EH (cell line): ENCODE data around the gene SLC22A23.

Experiments used
- DNase-seq: peaks from one replicate; pipeline ENCODE4 v3.0.0-alpha.2; 2015; ENCODE audit warnings: low read depth

The SLC22A23 gene

DNA sequence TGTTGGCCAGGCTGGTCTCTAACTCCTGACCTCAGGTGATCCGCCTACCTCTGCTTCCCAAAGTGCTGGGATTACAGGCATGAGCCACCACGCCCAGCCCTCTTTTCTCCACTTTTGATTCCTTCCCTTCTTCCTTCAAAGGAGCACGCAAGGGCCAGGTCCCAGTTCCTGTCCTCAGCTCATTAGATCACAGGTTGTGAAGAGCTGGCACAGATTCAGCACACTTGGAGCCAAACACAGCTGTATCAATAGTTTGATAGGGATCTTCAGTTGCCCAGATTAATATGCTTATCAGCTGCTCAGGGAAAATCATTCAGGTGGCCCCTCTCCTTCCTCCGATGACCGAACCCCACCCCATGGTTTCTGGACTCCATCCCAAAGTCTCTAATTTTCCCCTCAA, 14.4 kb upstream of the SLC22A23 start:
- no peak for DNase-seq

DNA sequence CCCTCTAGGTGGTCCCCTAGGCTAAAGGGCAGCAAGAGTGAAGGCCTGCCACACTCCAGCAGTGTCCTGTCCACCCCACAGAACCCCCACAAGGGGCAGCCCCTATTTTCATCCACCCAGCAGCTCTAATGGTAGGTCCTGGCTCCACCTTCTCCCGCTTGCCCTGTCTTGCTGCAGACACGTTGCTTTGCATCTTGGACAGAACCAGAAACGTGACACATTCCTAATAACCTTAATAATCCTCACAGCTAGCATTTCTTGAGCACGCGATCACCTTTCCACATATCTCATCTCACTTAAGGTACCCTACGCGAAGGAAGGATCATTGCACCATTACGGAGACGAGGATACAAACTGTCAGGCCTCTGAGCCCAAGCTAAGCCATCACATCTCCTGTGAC, 11.7 kb upstream of the SLC22A23 start:
- DNase-seq, result no peak

DNA sequence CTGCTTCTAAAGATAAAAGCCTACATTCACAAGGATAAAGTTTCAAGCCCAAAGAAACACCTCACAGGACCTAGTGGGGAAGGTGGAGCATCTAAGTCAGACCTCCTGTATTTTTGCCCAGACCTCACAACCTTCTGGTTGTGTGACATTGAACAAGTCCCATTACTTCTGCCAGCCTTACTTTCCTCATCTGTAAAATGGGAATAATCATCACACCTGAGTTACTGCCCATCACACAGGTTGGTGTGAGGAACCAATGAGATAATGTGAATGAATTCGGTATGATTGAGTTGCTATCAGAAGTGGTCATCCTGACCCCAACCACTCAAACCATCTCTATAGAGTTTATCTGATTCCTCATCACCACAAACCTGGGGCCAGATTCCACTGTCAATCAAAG, 11.1 kb upstream of the SLC22A23 start:
- DNase-seq, result no peak

DNA sequence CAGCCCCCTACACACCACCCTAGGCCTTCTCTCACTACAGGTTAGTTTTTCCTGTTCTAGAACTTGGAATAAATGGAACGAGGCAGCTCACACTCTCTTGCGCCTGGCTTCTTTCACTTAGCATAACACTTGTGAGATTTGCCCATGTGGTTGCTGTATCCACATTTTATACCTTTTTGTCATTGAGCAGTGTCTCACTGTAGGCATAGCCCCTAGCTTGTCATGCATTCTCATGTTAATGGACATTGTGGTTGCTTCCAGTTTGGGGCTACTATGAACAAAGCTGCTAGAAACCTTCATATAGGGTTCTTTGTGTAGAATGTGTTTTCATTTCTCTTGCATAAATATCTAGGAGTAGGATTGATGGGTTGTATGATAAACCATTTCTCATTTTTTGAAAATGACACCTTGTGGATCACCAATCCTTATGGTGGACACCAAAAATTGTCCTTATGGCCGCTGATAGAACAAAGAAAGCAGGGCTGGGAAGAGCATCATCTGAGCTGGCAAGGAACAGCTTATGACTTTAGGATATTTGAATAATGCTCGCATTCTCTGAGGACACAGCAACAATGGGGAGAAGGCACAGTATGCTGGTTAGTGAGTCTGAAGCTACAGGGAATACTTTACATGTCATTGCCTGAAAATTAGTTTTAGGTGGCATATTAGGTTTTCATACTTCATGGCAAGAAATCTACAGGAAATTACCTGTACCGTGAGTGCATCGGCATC, 9.8 kb upstream of the SLC22A23 start:
- DNase-seq, result no peak

DNA sequence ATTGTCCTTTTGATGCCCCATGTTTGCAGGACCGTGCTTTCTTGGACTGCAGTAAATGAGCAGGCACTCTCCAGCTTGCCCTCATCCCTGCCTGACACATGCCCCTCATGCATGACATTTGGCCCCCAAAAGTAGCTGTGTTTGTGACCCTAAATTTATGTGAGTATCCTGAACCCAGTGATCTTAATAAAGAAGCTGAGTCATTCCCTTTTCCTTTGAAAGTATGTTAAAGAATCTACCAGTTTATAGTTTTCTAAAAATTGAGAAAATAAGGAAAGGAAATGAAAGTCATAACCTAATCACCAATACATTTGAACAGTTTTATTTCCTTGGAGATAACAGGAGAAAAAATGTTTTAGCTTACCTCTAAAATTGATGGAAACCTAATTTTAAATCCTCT, 3.4 kb upstream of the SLC22A23 start:
- no peak for DNase-seq

DNA sequence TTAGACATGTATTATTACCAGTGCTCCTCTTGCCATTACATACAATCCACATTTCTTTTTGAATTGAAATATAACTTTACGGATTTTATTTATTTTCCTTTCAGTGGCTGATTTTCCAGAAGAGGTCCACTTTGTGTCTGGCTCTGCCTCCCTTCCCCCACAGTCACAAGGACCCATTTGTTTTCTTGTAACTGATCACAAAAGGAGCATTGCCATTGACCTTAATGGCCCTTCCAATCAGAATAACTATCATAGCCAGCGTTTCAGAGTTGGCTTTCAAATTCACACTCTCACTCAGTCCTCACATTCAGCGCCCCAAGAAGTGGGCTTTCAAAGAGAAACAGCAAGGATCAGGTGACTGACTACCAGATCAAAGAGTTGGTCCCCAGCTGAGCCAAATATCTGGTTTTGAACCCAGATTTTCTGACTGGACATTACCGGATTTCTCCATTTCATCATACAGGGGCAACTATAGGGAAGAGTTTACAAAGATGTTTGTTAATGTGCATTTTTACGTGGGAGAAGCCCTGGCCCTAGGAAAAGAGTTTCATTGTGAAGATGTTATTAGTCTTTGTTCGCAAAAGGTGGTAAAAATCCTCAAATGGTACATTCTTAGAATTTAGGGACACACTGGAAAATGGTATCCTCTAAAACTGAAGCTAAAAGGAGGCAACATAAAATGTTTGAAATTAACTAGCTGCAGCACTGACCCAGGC, 2.0 kb upstream of the SLC22A23 start:
- no peak for DNase-seq

DNA sequence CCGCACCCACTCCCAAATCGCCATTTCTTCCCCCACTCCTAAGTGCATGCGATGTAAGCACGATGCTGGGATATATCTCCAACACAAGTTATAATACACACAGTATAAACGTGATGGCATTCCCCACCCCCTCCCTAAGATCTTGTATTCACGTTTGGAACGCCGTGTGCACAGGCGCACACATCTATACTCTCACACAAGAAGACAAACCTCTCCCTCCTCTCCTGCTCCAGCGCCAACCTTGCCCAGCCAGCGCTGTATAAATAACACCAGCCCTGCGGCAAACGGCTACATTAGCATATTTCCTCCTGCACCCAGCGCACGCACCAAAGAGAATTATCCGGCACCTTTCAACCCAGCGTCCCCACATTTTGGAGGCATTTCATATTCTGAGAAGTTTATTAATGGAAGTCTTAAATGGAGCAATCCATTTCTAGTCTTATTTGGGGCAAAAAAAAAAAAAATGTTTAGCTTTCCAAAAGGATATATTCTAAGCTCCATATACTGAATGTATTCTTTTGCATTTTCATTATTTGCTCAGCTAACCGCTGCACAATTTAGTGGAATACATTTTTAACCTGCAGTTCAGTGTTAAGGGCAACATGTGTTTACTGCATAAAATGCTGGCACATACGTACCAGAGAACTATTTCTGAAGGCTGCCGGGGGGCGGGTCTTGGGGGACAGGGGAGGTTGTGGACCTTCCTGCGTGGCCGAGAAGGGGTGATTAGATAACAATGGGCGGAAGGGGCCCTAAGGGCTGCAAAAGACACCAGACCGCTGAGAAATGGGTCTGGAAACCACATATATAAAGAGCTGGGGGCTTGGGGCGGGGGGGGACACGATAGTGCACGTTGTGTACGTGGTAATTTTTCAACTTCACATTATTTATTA, 1.1 kb upstream of the SLC22A23 start:
- peak; percentile 7 for DNase-seq

DNA sequence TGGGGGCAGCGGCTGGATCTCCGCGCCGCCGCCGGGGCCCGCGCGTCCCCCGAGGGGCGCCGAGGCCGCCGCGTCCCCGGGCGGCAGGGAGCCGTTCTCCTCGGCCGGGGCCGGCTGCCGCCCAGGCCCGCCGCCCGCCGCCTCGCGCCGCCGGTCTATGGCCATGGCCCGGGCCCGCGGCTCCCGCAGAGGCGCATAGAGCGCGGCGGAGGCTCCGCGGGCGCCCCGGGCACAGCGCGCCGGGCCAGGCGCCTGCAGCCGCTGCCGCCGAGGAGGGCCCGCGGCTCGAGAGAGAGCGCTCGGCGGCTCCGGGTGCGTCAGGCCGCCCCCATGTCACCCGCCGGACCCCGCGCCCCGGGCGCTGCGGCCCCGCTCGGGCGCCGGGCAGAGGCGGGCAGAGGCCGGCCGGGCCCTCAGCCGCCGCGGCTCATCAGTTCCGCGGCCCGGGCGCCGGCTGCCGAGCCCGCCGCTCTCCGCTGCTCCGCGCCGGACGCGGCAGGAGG, 404 bp downstream of the SLC22A23 start:
- peak; percentile 11 for DNase-seq

DNA sequence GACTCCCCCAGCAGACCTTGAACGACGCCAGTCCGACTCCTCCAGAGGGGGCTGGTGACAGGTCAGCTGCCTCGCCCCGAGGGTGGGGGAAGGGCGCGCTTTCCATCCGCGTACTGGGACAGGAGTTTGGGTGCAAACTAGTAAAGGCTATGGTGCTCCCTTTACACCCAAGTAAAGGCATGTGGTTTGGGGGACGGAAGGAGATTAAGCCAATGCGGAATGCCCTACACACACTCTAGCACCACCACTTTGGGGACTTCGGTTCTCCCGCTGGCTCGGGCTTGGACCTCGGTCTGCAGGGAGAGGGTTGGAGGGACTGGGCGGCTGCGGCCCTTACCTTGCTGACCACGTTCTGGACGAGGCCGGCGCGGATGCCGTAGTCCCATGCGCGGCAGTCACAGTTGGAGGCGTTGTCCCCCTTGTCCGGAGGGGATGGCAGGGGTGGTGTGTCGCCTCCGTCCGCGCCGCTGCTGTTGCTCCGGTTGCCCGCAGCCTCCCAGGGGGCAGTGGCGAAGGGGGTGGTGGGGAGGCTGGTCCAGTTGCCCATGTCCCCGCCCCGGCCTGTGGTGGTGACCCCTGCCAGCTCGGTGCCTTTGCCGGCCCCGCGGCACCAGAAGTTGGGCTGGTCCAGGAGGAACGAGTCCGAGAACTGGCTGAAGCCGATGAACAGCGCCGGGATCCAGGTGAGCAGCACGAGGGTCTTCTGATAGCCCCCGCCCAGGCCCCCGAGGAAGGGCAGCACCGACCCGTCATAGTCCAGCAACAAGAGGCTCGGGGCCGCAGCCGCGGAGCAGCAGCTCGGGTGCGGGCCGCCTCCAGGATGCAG, 1.1 kb downstream of the SLC22A23 start:
- DNase-seq, result peak; percentile 1

DNA sequence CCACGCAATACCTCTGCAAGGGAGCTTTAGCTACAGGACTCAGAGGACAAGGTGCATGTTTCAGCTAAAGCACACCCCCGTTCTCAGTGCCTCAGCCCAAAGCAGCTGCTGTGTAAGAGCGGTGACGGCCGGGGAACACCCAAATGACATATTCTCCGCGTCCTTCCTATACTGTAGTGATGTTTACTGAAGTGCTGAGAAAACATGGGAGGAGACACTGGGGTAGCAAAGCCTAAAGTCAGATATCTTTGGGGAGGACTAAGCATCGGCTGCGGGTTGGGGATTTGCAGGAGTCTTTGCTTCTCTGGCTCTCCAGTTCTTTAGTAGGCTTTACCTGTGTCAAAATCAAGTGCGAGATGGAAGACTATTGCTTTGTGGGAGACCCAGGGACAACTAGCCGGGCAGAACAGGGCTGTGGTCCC, 1.7 kb downstream of the SLC22A23 start:
- no peak for DNase-seq

DNA sequence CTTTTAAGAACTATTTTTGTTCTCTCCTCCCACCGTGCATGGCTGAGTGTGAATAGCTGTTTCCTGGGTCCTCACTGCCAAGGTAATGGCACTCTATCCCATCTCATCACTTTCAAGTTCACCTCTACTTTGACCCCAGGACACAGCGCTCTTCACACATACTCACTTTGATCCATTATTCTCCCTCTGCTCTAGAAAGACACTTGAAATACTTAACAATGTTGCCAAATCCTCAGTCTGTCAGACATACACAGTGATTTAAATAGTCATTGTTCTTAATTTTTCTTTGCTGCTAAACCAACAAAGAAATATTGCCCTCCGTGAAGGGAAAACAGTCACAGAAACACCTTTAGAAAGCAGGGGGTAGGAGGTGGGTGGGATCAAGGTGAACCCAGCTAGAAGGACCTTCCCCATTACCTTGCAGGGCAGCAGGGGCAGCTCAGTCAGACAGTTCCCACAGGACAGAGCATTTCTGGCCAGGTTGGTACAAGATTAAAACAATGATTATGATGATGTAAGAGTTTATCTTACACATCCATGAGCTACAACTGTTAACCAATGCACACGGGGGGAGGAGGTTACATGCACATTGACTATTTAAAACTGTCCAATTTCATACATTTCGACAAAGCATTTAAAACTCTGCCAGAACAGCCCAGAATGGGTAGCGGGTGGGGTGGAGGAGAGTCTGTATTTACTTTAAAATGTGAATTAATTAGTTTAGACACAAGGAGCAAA, 2.4 kb downstream of the SLC22A23 start:
- DNase-seq, result no peak

DNA sequence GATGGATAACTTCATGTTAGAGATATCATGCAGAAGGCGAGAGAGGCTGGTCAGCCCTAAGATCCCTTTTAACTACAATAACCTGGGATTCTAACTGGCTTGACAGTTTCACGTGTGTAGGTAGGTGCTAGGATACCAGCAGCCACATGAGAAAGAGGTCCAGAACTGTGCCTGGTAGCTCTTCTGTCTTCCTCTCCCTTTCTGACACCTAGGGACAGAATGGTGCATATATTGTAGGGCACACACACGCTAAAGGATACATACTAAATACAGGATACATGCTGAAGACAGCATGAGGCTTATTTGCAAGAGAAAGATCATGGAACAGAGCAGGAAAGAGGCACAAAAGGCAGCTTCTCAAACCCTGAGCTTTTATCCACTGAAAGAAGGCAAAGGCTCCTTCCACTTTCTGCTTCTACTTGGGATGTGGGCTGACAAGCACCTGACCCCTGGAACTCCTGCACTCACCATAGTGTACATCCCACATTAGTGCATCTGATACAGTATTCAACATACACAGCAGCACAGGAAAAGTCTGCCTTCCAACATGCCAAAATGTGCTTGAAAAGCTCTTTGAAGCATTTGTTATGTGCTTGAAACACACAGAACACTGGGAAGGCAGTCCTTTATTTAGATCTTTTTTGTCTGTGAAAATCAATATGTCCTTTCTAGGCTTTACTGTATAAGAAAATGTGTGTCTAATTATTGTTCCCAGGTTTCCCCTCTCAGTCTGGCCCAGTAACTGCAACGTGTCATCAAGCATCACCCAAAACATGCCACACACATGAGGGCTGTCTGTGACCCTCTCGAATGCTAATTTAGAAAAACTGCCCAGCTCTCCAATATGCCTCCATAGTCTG, 3.2 kb downstream of the SLC22A23 start:
- no peak for DNase-seq

DNA sequence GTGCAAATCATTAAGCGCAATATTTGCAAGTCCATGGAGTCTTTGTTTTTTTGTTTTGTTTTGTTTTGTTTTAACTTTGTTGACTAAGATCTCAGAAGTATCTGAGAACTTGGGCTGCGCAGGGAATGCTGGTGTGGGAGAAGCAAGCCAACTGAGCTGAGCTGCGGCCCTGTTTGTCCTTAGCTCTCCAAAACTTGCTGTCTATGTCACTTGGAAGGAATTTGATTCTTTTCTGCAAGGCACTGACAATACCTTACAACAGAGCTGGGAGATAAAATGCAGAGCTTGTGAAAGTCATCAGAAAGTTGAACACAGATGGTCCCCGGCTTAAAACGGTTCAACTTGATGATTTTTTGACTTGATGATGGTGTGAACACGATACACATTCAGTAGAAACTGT, 5.4 kb downstream of the SLC22A23 start:
- no peak for DNase-seq

DNA sequence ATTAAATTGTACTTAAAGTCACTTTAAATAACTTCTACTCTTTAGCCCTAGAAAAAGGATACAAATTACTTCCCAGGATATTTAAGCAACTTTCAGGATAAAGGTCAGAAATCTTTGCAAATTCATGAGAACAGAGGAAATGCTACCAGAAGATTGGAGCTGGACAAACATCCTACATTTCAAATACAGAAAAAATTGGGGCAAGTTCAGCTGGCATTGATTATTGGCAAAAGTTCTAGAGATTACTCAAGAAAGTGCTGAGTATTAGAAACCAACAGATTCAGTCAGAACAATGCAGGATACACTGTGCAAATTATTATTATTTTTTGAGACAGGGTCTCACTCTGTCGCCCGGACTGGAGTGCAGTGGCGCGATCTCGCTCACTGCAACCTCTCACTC, 6.0 kb downstream of the SLC22A23 start:
- no peak for DNase-seq

DNA sequence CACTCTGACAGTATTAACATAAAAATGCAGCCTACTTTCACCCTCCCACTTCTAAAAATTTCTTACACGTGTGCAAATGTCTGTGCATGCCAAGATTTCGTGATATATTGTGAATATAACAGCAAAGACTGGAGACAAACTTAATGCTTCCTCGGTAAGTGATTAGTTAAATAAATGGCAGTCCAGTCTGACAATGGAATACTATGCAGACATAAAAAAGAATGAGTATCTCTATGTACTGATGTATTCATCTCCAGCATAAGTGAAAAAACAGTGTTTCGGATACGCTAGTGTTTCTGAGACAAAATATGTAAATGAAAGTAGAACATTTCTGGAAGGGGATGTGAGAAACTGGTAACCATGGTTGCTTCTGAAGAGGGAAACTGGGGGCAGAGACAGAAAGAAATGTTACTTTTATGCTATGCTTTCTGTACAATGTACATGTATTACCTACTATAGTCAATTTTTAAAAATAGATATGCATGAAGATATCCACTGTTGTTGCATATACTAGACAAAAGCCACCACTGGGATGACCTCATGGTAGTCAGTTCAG, 7.0 kb downstream of the SLC22A23 start:
- DNase-seq, result no peak

DNA sequence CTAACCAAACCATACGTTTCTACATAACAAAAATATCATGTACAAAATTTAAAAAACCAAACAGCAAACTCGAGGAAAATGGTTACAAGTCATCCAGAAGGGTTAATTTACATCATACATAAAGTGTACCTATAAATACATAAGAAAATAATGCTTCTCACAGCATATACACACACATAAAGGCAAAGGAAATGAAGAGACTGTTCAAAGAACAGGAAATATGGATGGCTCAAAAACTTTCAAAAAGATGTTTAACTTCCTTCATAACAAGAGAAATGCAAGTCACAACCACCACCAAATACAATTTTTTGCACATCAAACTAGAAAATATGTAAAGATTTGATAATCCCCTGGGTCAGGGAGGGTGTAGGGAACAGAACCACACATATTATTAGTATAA, 7.5 kb downstream of the SLC22A23 start:
- DNase-seq, result no peak

DNA sequence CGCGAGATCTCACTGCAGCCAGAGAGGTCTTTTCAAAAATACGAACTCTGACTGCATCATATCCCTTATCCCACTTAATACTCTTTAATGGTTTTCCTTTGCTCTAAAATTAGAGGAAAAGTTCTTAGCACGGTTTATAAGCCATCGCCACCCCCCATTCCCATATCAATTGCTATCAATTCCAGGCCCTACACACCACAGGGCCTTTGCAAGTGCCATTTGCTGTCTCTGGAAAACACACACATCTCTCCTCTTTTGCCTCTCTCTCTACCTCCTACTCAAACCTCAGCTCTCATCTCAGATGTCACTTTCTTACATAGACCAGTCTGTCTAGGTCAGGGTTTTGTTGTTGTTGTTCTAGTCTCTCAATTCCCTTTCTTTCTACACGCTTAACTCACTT, 9.8 kb downstream of the SLC22A23 start:
- no peak for DNase-seq

DNA sequence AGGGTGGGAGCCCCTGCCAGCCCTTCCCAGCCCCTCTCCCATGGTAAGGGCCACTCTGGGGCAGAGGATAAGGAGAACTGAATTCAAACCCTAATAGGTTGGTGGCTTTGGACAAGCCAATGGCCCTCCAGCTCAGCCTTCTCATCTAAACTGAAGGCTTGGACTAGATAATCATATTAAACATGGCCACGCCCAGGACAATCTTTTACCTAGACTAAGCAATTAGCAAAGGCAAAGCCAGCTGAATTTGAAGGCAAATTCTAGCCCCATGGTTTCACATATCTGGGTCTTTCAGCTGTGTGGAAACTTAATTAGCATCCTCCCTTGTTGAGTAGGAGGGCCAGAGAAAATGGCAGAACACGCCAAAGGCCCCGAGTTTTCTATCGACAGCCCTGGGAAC, 10.7 kb downstream of the SLC22A23 start:
- no peak for DNase-seq

DNA sequence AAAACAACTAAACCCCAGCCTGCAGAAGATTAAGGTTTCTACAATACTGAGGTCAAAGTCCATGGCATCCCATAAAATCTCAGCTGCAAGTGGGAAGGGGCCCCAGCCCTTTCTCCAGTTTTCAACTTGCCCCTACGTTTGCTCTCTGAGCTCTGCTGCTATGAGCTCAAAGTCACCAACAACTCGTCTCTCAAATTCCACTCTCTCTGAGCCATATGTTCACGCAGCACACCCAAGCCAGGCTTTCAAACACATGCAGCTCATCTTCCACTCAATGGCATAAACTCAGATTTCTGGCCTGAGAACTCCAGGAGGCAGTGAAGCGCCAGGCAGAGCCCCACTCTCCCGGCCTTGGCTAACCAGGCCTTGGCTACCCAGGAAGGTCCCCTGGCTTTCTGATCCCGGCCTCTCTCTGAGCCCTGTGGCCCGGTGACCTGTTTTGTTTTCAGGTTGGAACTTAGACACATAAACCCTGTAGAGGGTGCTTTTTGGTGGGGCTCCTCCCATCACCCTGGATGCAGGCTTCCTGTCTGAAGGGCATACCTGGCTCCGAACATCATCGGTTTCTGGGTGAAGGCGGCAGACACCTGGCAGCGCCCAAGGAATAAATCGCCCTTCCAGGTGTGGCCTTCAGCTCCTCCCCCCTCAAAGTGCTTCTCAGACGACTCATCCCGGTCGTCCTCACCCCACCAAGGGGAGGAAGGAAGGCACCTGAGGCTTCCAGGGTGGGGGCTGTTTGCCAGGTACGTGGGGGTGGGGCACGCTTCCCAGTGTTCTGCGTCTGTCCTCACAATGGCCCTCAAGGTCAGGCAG, 12.4 kb downstream of the SLC22A23 start:
- no peak for DNase-seq
